ENCODE results near the gene KHDRBS1.

DNA sequence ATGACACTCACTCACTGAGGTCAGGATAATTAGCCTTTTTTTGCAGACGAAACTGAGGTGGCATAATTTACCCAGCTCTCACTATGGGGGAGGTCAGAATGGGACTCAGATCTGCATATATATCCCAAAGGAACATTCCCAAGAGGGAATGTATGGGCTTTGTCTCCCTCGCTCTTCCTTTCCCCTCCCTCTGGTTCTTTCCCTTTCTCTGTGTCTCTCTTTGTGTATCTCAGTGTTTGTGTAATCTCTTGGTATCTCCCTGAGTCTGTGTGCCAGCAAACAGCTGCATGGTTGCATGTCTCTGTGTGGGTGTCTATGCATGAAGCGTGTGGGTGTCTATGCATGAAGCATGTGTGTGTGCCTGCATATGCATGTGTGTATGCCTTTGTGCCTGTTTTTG, 63.8 kb downstream of the KHDRBS1 start:
- TF ChIP-seq, protein P1, sequence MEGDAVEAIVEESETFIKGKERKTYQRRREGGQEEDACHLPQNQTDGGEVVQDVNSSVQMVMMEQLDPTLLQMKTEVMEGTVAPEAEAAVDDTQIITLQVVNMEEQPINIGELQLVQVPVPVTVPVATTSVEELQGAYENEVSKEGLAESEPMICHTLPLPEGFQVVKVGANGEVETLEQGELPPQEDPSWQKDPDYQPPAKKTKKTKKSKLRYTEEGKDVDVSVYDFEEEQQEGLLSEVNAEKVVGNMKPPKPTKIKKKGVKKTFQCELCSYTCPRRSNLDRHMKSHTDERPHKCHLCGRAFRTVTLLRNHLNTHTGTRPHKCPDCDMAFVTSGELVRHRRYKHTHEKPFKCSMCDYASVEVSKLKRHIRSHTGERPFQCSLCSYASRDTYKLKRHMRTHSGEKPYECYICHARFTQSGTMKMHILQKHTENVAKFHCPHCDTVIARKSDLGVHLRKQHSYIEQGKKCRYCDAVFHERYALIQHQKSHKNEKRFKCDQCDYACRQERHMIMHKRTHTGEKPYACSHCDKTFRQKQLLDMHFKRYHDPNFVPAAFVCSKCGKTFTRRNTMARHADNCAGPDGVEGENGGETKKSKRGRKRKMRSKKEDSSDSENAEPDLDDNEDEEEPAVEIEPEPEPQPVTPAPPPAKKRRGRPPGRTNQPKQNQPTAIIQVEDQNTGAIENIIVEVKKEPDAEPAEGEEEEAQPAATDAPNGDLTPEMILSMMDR (conservative IDR thresholded peaks at IDR 0.05; ENCODE audit: low read length), result no peak
- TF ChIP-seq EZH2phosphoT487 (IDR thresholded peaks at IDR 0.05; ENCODE audit: borderline replicate concordance), result no peak

Measured in Loucy (cell line).